ENCODE data around the gene LPXN. TPM values are rescaled to one million over a fixed set of nuclear protein-coding genes. Genes with fewer than 3 reads are reported as not detected.

The LPXN gene
- total RNA-seq, 2 donors from 2014 or later: 14.8 to 17.1 TPM

- Histone ChIP-seq H3K27me3 (replicated peaks; ENCODE audit: insufficient read depth) (no peaks in the 10 kb centered on the region), H3K36me3 (no peaks in the 10 kb centered on the region), H3K27ac (no peak overlapping the region), H3K4me1 (ENCODE audit: control insufficient read depth in 1 of 2, low read depth in 2 of 2) (peaks cover 29 to 31% of the 10 kb centered on the region in 2 donors), H3K4me3 (no peak overlapping the region), H3K9me3 (no peaks in the 10 kb centered on the region)
- TF ChIP-seq, protein P1, sequence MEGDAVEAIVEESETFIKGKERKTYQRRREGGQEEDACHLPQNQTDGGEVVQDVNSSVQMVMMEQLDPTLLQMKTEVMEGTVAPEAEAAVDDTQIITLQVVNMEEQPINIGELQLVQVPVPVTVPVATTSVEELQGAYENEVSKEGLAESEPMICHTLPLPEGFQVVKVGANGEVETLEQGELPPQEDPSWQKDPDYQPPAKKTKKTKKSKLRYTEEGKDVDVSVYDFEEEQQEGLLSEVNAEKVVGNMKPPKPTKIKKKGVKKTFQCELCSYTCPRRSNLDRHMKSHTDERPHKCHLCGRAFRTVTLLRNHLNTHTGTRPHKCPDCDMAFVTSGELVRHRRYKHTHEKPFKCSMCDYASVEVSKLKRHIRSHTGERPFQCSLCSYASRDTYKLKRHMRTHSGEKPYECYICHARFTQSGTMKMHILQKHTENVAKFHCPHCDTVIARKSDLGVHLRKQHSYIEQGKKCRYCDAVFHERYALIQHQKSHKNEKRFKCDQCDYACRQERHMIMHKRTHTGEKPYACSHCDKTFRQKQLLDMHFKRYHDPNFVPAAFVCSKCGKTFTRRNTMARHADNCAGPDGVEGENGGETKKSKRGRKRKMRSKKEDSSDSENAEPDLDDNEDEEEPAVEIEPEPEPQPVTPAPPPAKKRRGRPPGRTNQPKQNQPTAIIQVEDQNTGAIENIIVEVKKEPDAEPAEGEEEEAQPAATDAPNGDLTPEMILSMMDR (IDR thresholded peaks at IDR 0.05): peak; percentile 80
- no peak for DNase-seq (ENCODE audit: low spot score)
- no peak for ATAC-seq (ENCODE audit: insufficient number of reproducible peaks, low FRiP score, low read depth)
These were observed 7.7 kb downstream of the LPXN start for GRCh38 chr11:58567889-58568512.

DNA sequence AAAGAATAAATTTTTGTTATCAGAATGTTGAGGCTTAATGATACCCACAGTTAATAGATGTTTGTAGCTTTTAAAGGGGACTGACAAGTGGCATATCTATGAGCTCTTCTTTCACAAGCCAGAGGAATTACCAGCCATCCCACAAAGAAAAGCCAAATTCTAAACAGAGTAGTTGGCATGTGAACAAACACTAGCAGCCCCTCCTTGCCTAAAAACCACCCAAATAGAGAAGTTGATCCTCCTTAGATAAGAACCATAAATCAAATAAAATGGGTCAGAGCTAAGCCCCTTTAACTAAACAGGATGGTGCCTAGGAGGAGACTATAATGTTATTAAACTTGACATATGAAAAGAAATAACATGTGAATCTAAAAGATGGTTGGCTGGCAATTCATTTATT lies 11.4 kb downstream of the LPXN start:
- Histone ChIP-seq H3K4me3 (no peak overlapping the region), H3K9me3 (no peaks in the 10 kb centered on the region), H3K36me3 (no peaks in the 10 kb centered on the region), H3K27ac (peak overlapping the region; percentile 90 to 96), H3K27me3 (replicated peaks; ENCODE audit: insufficient read depth) (no peaks in the 10 kb centered on the region), H3K4me1 (ENCODE audit: control insufficient read depth in 1 of 2, low read depth in 2 of 2) (peaks cover 46 to 49% of the 10 kb centered on the region in 2 donors)
- DNase-seq (ENCODE audit: low spot score) (no peak), ATAC-seq (ENCODE audit: insufficient number of reproducible peaks, low FRiP score, low read depth) (no peak)
- TF ChIP-seq, protein P1 (IDR thresholded peaks at IDR 0.05): no peak

DNA sequence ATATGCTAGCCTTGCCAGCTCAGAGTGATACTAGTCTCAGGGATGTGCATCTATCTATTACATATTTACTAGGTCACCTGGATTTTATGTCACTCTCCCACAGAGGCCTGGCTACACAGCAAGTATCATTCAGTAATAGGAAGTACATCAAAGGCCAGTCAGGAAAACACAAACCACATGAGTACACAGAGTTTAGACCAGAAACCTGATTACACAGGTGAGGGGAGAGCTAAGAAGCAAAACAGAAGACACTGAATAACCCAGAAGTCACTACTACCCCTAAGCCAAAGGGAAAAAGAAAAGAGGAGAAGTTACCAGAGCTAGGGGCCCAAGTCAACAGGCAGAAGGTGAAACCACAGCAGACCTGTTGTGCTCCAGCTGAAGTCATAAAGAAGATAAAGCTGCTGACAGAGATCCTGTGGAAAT lies 13.3 kb downstream of the LPXN start:
- TF ChIP-seq, protein P1 (IDR thresholded peaks at IDR 0.05): no peak
- DNase-seq (ENCODE audit: low spot score) (no peak), ATAC-seq (ENCODE audit: insufficient number of reproducible peaks, low FRiP score, low read depth) (no peak)
- Histone ChIP-seq H3K9me3 (no peaks in the 10 kb centered on the region), H3K27me3 (replicated peaks; ENCODE audit: insufficient read depth) (no peaks in the 10 kb centered on the region), H3K4me3 (no peak overlapping the region), H3K27ac (peak overlapping the region; percentile 90 to 96), H3K4me1 (ENCODE audit: control insufficient read depth in 1 of 2, low read depth in 2 of 2) (peaks cover 46 to 47% of the 10 kb centered on the region in 2 donors), H3K36me3 (no peaks in the 10 kb centered on the region)

DNA sequence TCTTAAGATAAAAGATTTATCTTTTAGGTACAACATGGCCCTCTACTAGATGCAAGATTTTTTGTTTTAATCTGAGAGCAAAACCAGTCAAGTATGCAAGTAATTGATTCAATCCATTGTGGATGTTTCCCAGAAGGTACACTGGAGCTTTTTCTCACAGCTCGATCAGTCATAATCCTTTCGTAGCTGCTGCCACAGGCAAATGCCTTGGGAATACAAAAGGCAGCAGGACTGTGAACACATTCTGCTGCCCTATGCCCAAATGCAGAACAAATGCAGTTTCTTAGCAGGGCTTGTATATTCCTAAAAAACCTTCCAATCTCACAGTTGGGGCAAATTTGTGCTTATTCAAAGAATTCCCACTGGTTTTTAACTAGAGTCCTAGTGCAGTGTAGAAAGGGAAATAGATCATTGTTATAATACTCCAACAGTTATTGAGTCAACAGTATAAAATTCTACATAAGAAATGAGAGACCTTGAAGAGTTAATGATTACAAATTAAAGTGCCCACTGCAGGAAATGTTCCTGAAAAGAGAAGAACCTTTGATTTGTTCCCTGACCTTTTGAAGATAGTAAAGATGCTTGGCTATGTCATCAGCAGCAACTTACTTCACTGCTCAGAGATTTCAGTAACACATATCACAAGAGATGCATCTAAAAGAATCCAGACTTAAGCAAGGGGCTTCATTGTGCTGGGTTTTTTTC lies 14.1 kb downstream of the LPXN start:
- TF ChIP-seq, protein P1 (IDR thresholded peaks at IDR 0.05): no peak
- peak overlapping the region; percentile 90 to 96 for H3K27ac ChIP-seq
- peak overlapping the region; percentile 29 for H3K4me3 ChIP-seq
- no peaks in the 10 kb centered on the region for H3K36me3 ChIP-seq
- ATAC-seq (ENCODE audit: insufficient number of reproducible peaks, low FRiP score, low read depth): no peak
- H3K9me3 ChIP-seq: no peaks in the 10 kb centered on the region
- no peaks in the 10 kb centered on the region for H3K27me3 ChIP-seq (replicated peaks; ENCODE audit: insufficient read depth)
- no peak for DNase-seq (ENCODE audit: low spot score)
- peaks cover 46 to 49% of the 10 kb centered on the region in 2 donors for H3K4me1 ChIP-seq (ENCODE audit: control insufficient read depth in 1 of 2, low read depth in 2 of 2)

- Histone ChIP-seq H3K36me3 (no peaks in the 10 kb centered on the region), H3K27me3 (replicated peaks; ENCODE audit: insufficient read depth) (no peaks in the 10 kb centered on the region), H3K4me3 (peak overlapping the region; percentile 29), H3K27ac (peak overlapping the region; percentile 90 to 96), H3K4me1 (ENCODE audit: control insufficient read depth in 1 of 2, low read depth in 2 of 2) (peaks cover 45 to 51% of the 10 kb centered on the region in 2 donors), H3K9me3 (no peaks in the 10 kb centered on the region)
- DNase-seq (ENCODE audit: low spot score) (no peak), ATAC-seq (ENCODE audit: insufficient number of reproducible peaks, low FRiP score, low read depth) (no peak)
- TF ChIP-seq, protein P1 (IDR thresholded peaks at IDR 0.05): no peak
These were observed 14.8 kb downstream of the LPXN start for GRCh38 chr11:58560842-58561241.

Measured in thoracic aorta (tissue), 2 donors.